Neutrophil (primary cell): ENCODE results near the gene RRBP1.
A peak's percentile ranks its signal among the peaks of the same experiment; 100 is the strongest.

Experiments used
- H3K27ac ChIP-seq: fragments of 200-600 bp; sonication (generic); 2 replicates; pipeline ENCODE4 v1.5.1; 2016; ENCODE audit warnings: mild to moderate bottlenecking, moderate library complexity
- H3K27me3 ChIP-seq: fragments of 200-600 bp; sonication (generic); 2 replicates; pipeline ENCODE4 v1.6.0; 2016; ENCODE audit warnings: mild to moderate bottlenecking
- H3K36me3 ChIP-seq: fragments of 200-600 bp; sonication (generic); 2 replicates; pipeline ENCODE4 v1.5.1; 2017
- H3K4me1 ChIP-seq, 2 experiments: fragments of 200-600 bp in 1 of 2; sonication (generic) in 1 of 2; 1 replicate in 1 of 2; 2 replicates in 1 of 2; pipeline versions ENCODE4 v1.5.1 to v1.6.1; 2013 to 2016; ENCODE audit warnings: low read depth in 1 of 2, low read length in 1 of 2, mild to moderate bottlenecking in 1 of 2, moderate library complexity in 1 of 2; ENCODE audit not compliant: control insufficient read depth in 1 of 2, insufficient read depth in 1 of 2
- H3K4me3 ChIP-seq, 2 experiments: fragments of 200-600 bp in 1 of 2; sonication (generic) in 1 of 2; 1 replicate in 1 of 2; 2 replicates in 1 of 2; pipeline ENCODE4 v1.5.1; 2013 to 2016; ENCODE audit warnings: low read depth in 1 of 2, low read length in 1 of 2, mild to moderate bottlenecking in 1 of 2, moderate library complexity in 1 of 2
- H3K9me3 ChIP-seq: fragments of 200-600 bp; sonication (generic); 2 replicates; pipeline ENCODE4 v1.5.1; 2016
- TF ChIP-seq, protein P1 (sequence below): fragments of 200-600 bp; sonication (generic); IDR thresholded peaks from 2 replicates; pipeline ENCODE4 v1.5.1; 2016; ENCODE audit warnings: antibody characterized with exemption

Gene RRBP1

DNA sequence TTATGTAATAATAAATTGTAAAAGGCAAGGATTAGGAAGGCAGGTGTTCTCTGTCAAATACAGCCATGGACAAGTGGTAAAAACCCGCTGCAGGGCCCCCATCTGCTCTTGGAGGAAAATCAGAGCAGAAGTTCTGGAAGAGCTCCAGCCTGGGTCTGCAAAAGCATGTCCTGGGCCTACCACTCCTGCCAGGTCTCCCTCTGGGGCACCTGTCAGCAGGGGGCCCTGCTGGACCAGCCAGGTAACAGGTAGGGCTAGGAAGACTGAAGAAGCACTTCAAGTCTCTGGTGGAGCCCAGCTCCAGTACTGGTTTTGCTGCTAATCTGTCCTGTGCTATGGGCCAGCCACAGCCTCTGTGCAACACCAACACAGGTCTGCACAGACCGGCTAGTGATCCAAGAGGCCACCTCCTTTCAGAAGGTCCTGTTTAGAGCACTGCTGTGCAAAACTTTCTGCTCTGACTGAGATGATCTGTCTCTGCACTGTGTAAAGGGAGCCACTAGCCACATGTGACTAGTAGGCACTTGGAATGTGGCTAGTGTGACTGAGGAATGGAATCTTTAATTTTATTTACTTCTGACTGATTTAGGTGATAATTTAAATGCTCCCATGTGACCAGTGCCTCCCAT lies 30.2 kb downstream of the RRBP1 start:
- Histone ChIP-seq H3K9me3 (no peaks in the 10 kb centered on the region), H3K27me3 (no peaks in the 10 kb centered on the region), H3K36me3 (peaks cover 18% of the 10 kb centered on the region), H3K27ac (peak overlapping the region; percentile 53), H3K4me1 (peaks cover 39 to 46% of the 10 kb centered on the region in 2 experiments), H3K4me3 (no peak overlapping the region)
- TF ChIP-seq, protein P1, sequence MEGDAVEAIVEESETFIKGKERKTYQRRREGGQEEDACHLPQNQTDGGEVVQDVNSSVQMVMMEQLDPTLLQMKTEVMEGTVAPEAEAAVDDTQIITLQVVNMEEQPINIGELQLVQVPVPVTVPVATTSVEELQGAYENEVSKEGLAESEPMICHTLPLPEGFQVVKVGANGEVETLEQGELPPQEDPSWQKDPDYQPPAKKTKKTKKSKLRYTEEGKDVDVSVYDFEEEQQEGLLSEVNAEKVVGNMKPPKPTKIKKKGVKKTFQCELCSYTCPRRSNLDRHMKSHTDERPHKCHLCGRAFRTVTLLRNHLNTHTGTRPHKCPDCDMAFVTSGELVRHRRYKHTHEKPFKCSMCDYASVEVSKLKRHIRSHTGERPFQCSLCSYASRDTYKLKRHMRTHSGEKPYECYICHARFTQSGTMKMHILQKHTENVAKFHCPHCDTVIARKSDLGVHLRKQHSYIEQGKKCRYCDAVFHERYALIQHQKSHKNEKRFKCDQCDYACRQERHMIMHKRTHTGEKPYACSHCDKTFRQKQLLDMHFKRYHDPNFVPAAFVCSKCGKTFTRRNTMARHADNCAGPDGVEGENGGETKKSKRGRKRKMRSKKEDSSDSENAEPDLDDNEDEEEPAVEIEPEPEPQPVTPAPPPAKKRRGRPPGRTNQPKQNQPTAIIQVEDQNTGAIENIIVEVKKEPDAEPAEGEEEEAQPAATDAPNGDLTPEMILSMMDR: no peak

DNA sequence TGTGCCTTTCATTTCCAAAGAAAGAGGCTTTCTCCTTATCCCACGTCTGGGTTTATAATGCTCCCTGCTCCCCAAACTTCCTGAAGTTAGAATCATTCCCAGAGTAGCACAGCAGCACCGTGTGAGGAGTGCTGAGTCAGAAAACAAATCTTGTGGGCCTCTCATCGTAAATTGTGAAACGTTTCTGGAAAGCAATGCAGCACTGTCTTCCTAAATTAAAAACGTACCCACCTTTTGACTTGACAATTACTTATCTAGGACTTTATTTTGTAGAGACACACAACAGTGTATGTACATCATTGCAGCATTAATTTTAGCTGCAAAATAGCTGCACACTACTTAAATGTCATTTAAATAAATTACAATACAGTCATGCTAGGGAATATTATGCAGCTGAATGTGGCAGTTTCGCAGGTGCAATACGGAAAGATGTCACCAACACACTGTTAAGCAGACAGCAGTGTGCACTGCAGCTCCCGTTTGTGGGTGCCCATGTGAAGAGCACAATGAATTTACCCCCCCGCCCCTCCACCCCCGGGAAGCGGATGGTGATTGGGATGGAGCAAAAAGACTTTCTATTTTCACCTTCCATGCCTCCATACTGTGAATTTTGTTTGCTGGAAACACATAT lies 30.8 kb downstream of the RRBP1 start:
- no peaks in the 10 kb centered on the region for H3K9me3 ChIP-seq
- H3K27me3 ChIP-seq: no peaks in the 10 kb centered on the region
- TF ChIP-seq, protein P1: no peak
- peaks cover 39 to 46% of the 10 kb centered on the region in 2 experiments for H3K4me1 ChIP-seq
- peaks cover 12% of the 10 kb centered on the region for H3K36me3 ChIP-seq
- peak overlapping the region; percentile 53 for H3K27ac ChIP-seq
- no peak overlapping the region for H3K4me3 ChIP-seq

DNA sequence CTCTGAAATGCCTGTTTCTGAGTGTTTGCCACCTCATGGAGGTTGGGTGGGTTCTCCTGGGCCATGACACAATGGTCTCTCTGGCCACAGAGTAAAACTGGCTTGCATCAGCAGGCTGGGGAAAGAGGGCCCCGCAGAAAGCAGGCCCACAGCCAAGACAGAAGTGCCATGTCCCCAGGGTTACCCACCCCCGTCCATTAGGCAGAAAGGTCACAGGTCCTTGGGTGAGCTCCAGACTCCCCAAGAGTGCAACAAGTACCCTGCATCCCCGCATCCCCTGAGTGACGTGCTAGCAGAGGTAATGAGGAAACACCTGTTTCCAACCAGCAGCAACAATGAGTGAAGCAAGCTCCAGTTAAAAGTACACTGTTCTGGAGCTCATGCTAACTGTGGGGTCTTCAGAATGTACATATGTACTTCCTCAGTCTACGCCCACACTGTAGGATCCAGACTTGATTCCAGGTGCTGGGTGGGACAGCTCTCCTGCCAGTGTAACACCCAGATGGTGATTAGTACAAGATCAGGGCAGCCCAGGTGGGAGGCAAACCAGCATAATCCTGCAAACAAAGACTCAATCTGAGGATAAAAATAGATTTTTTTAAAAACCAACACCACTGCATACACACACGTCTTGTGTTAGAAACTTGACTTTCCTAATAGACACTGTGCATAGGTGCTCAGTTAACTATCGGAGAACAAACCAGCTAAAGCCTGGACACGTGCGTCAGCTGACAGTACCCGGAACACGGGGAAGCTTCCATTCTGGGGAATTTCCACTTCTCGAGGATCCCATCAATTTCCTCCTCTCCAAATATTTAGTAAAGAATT lies 31.5 kb downstream of the RRBP1 start:
- Histone ChIP-seq H3K27me3 (no peaks in the 10 kb centered on the region), H3K9me3 (no peaks in the 10 kb centered on the region), H3K4me1 (peaks cover 39 to 46% of the 10 kb centered on the region in 2 experiments), H3K36me3 (peaks cover 6% of the 10 kb centered on the region), H3K27ac (peak overlapping the region; percentile 53), H3K4me3 (no peak overlapping the region)
- TF ChIP-seq, protein P1: no peak

DNA sequence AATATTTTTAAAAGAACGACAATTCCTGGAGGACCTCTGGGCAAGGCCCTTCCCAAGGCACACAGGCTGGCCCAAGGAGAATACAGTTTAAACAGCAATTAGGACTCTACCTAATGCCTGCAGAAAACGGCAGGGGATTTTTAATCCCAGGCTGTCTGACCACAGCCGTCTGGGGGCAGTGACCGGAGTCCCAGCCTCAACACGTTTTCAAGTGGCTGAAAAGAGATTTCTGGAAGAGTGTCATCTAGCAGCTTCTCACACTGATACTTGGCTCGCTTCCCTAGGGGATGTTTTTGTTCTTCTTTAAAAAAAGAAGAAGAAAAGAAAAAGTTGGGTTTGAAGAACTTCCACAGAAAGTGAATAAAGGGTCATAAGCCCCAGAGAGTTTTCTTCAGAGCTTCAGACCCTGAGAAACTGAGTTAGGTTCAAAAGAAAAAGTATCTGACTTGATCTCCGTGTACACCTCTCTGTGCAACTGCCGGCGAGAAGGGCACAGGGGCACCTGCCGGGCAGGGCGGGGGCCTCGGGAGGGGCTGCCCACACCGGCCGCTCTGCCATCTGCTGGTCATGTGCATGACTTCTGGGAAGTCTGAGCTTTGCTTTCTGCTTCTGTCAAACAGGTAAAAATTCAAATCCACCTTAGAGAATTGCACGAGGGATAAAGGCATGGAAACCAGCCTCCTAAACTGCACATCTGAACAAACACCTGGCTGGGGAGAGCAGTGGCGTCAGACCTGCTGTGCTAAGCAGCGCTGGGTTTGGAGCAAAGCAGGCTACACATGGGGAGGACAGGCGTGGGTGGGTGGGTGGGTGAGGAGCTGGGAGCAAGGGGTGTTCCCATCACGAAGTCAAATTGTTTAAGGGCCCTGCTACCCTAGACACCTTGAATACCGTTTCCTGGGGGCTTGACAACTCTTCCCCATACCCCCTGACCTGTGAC lies 33.0 kb downstream of the RRBP1 start:
- peak overlapping the region; percentile 70 for H3K27ac ChIP-seq
- TF ChIP-seq, protein P1: peak; percentile 10
- peaks cover 3% of the 10 kb centered on the region for H3K36me3 ChIP-seq
- H3K27me3 ChIP-seq: no peaks in the 10 kb centered on the region
- no peaks in the 10 kb centered on the region for H3K9me3 ChIP-seq
- H3K4me1 ChIP-seq: peaks cover 39 to 46% of the 10 kb centered on the region in 2 experiments
- H3K4me3 ChIP-seq: no peak overlapping the region

DNA sequence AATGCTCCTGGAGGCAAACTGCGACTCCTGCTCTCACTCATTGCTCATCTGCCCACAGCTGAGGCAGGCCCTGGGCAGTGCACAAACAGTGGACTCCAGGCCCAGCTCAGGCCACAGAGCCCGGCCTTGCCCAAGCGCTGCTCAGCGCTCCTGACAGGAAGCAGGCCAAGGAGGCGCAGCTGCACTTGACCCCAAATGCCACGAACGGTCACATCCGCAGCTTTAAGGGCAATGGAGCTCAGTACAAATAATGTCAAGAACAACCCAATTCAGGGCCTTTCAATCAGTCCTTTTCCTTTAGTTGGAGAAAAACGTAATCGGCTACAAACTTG lies 33.8 kb downstream of the RRBP1 start:
- TF ChIP-seq, protein P1: no peak
- H3K36me3 ChIP-seq: no peaks in the 10 kb centered on the region
- peak overlapping the region; percentile 70 for H3K27ac ChIP-seq
- no peaks in the 10 kb centered on the region for H3K27me3 ChIP-seq
- no peaks in the 10 kb centered on the region for H3K9me3 ChIP-seq
- no peak overlapping the region for H3K4me3 ChIP-seq
- peaks cover 39 to 46% of the 10 kb centered on the region in 2 experiments for H3K4me1 ChIP-seq
